A673 (cell line): ENCODE measurements around the gene CLDN5. TPM values are rescaled to one million over a fixed set of nuclear protein-coding genes. Genes with fewer than 3 reads are reported as not detected.

Source experiments
- Bru-seq: library from RNA; stranded (reverse); fragments of 400-500 nt; gene quantifications from one replicate; lab custom pipeline; 2021; lab: Mats Ljungman, UMichigan
- BruChase-seq, 2 experiments: library from RNA; stranded (reverse); fragments of 400-500 nt; gene quantifications; one replicate each; lab custom pipeline; 2021; lab: Mats Ljungman, UMichigan
- BruUV-seq: library from RNA; stranded (reverse); fragments of 400-500 nt; replicated peaks from 2 replicates; lab custom pipeline; 2021; lab: Mats Ljungman, UMichigan
- CTCF ChIA-PET: fragments of 300-600 bp; sonication (Branson Sonifier 250); formaldehyde crosslinking; loops from one replicate; lab custom pipeline; 2022; ENCODE audit warnings: antibody characterized with exemption; lab: Charles Lee
- POLR2A ChIA-PET: fragments of 300-600 bp; sonication (Branson Sonifier 250); formaldehyde crosslinking; loops from one replicate; lab custom pipeline; 2022; ENCODE audit warnings: antibody characterized with exemption; ENCODE audit not compliant: low non-redundant PET; lab: Charles Lee
- DNase-seq: peaks from one replicate; pipeline ENCODE4 v3.0.0-alpha.2; 2015; ENCODE audit warnings: low spot score
- H3K27ac ChIP-seq: fragments of 200-600 bp; sonication (generic); 2 replicates; pipeline ENCODE4 v1.5.1; 2016; ENCODE audit warnings: mixed run types, low read depth, mild to moderate bottlenecking, mixed read lengths, antibody characterized with exemption, low read length; ENCODE audit not compliant: poor library complexity, severe bottlenecking
- H3K27me3 ChIP-seq: fragments of 200-600 bp; sonication (generic); replicated peaks from 2 replicates; pipeline ENCODE4 v1.6.1; 2017; ENCODE audit warnings: mixed run types, low read depth, mild to moderate bottlenecking, mixed read lengths, antibody characterized with exemption, low read length; ENCODE audit not compliant: insufficient read depth, poor library complexity
- H3K36me3 ChIP-seq: fragments of 200-600 bp; sonication (generic); 2 replicates; pipeline ENCODE4 v1.6.1; 2016; ENCODE audit warnings: mixed run types, mild to moderate bottlenecking, mixed read lengths, antibody characterized with exemption, low read length; ENCODE audit not compliant: insufficient read depth, poor library complexity, severe bottlenecking
- H3K4me1 ChIP-seq: fragments of 200-600 bp; sonication (generic); 2 replicates; pipeline ENCODE4 v1.6.1; 2017; ENCODE audit warnings: mixed run types, mild to moderate bottlenecking, mixed read lengths, antibody characterized with exemption, low read length; ENCODE audit not compliant: insufficient read depth, poor library complexity, severe bottlenecking
- H3K4me3 ChIP-seq: fragments of 200-600 bp; sonication (generic); 2 replicates; pipeline ENCODE4 v1.5.1; 2016; ENCODE audit warnings: low read depth, mixed run types, mild to moderate bottlenecking, mixed read lengths, low read length; ENCODE audit not compliant: poor library complexity, severe bottlenecking
- H3K9me3 ChIP-seq: fragments of 200-600 bp; sonication (generic); 2 replicates; pipeline ENCODE4 v1.6.1; 2016; ENCODE audit warnings: mixed run types, low read depth, mild to moderate bottlenecking, mixed read lengths, antibody characterized with exemption, low read length; ENCODE audit not compliant: poor library complexity, severe bottlenecking
- CTCF ChIP-seq: fragments of 300-800, 200-600 bp; sonication (generic); conservative IDR thresholded peaks from 2 replicates; pipeline ENCODE4 v1.5.1; 2017; ENCODE audit warnings: low read depth, mild to moderate bottlenecking, antibody characterized with exemption, low read length, moderate library complexity, mixed read lengths
- EZH2 ChIP-seq: fragments of 200-600 bp; sonication (generic); IDR thresholded peaks from 2 replicates; pipeline ENCODE4 v1.6.1; 2017; ENCODE audit warnings: borderline replicate concordance, low read depth, mild to moderate bottlenecking, mixed read lengths, antibody characterized with exemption, low read length; ENCODE audit not compliant: poor library complexity, severe bottlenecking
- intact Hi-C: fragments of 100-400 bp; cut with micrococcal nuclease; formaldehyde crosslinking; loops from one replicate; pipeline ENCODE4 v1.10.0; 2022; ENCODE audit not compliant: unreplicated experiment
- long read RNA-seq: library from polyadenylated mRNA; stranded (forward); transcript quantifications from one replicate; pipeline ENCODE4 v2.0.0, GENCODE V29; 2022
- total RNA-seq: library from RNA; stranded (reverse); gene quantifications from 2 replicates; pipeline ENCODE4 v1.2.3, GENCODE V29; 2021

Gene CLDN5
- 0.21 and 0.22 TPM in 2 replicates for total RNA-seq
- Bru-seq, nascent RNA: not detected
- BruChase-seq, experiment 1, labeled RNA remaining after a 2-hour chase: not detected
- not detected for BruChase-seq, experiment 2, labeled RNA remaining after a 6-hour chase
- long read RNA-seq, partial matches to known transcripts: 0 of 1 reads
- long read RNA-seq, other reads (novel, unspliced or antisense): 0 of 1 reads

- intact Hi-C loops: no loop called here
- Histone ChIP-seq H3K4me3 (peak within 1 kb of the TSS; percentile 47), H3K36me3 (no peaks in the 10 kb centered on the region), H3K9me3 (no peaks in the 10 kb centered on the region), H3K27me3 (peaks cover 9% of the 10 kb centered on the region), H3K27ac (no peak within 1 kb of the TSS), H3K4me1 (peaks cover 5% of the 10 kb centered on the region)
- BruUV-seq: no TSS peak
- ChIA-PET POLR2A (no interaction called here), CTCF (interaction anchor here (1.2 kb wide), 1 partner anchor 105 kb away, joined by 4 read pairs; no protein-coding TSS in a partner anchor)
- DNase-seq: peak; percentile 53
- TF ChIP-seq CTCF (no peak), EZH2 (no peak)
These were observed at the start of gene CLDN5 for GRCh38 chr22:19524170-19525115. Gene CLDN5, minus strand, starts transcription at chr22:19524410. Its CDS starts 155 bp downstream, at chr22:19524255.

- Histone ChIP-seq H3K36me3 (no peaks in the 10 kb centered on the region), H3K4me1 (no peaks in the 10 kb centered on the region), H3K9me3 (no peaks in the 10 kb centered on the region), H3K27me3 (no peaks in the 10 kb centered on the region), H3K4me3 (no peak overlapping the region), H3K27ac (no peak overlapping the region)
- POLR2A ChIA-PET: no interaction called here
- no peak for DNase-seq
- BruUV-seq: no TSS peak
- intact Hi-C loops: no loop called here
- CTCF ChIA-PET: no interaction called here
- TF ChIP-seq CTCF (no peak), EZH2 (no peak)
These were observed 47.8 kb upstream of the CLDN5 start for GRCh38 chr22:19571995-19572394.

- CTCF ChIA-PET: no interaction called here
- no peak for TF ChIP-seq EZH2
- no peak for TF ChIP-seq CTCF
- Histone ChIP-seq H3K4me1 (no peaks in the 10 kb centered on the region), H3K4me3 (no peak overlapping the region), H3K27ac (no peak overlapping the region), H3K27me3 (no peaks in the 10 kb centered on the region), H3K9me3 (no peaks in the 10 kb centered on the region), H3K36me3 (no peaks in the 10 kb centered on the region)
- no peak for DNase-seq
- POLR2A ChIA-PET: no interaction called here
- intact Hi-C loops: no loop called here
- BruUV-seq: no TSS peak
These were observed 47.1 kb upstream of the CLDN5 start for GRCh38 chr22:19571207-19571795.
